GM21447 (cell line): ENCODE measurements around the gene VWA8.

Source experiments
- ATAC-seq: cut with Tn5 transposase; IDR thresholded peaks from one replicate; pipeline ENCODE4 v1.9.1; 2021; ENCODE audit not compliant: unreplicated experiment

VWA8 gene

DNA sequence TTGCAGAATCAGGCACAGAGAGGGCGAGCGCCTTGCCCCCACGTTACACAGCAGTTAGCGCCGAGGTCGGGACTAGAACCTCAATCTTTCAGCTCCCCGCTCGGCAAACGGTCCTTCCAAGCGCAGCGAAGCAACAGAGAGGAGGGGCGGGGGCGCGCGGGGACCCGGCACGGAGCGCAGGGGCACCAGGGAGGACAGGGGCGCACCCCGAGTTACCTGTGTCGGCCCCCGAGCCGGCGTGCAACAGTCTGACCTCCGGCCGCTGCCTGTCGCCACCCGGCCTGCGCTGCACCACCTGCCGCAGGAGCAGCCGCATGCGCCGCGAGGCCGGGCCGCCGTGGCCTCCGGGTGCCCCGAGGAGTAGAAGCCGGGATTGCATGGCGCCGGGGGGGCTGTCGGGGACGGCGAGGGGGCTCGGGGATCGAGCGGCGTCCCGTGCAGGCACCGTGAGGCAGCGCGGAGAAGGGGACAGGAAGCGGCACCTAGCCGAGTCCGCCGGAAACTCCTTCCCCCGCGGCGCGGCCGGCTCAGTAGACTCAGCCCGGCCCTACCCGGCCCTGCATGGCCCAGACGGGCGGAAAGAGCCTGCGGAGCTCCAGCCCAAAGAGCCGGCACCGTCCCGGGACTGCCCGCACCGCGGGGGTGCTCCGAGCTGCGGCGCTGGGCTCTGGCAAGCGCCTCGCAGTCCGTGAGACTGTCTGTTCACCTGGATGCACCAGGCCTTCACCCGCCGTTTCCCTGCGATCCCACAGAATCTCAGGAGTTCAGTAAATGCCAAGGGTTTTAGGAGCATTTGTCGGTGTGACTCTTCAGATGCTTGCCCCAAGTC, at the start of gene VWA8:
Gene VWA8, minus strand, starts transcription at position 473 of the 829 bp plus-strand sequence. Its CDS starts 94 bp downstream, at position 379.
- peak; percentile 83 for ATAC-seq

GRCh38 chr13:42009057-42009456, 48.1 kb upstream of the VWA8 start:
- no peak for ATAC-seq

DNA sequence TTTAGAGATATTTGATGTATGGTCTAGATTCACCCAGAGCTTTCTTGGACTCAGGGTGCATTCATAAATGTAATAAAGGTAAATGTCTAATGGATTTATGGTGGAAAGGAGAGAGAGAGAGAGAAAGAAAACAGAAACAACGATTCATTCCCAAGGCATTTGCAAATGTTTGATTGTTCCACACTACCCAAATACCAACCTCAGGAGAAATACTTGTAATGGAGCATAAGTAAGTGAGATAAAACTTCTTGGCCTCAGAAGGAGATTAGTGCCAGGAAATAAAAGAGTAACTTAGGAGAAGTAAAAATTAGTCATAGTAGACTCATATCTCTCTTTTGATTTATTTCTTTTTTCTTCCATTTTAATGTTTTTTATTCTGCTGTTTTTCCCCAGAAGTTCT, 46.9 kb upstream of the VWA8 start:
- no peak for ATAC-seq

- no peak for ATAC-seq
Measured at GRCh38 chr13:42002066-42002465, 41.2 kb upstream of the VWA8 start.

- ATAC-seq, result no peak
Measured at GRCh38 chr13:42001580-42001979, 40.7 kb upstream of the VWA8 start.

DNA sequence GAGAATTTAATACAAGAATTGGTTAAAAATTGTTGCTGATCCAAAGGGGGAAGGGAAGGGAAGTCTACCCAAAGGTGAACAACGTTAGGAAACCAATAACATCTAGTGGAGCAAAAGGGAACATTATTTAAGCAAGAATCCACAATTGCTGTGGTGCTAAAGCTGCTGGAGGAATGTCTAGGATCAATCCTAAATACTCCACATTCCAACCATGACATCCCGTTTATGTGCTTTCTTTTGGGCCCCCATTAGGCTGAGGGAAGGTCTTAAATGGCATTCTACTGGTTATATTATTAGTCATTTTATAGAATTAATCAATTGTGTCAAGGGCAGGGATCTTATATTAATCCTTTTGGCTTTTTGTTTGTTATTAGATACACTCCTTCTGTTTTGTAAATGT, 39.9 kb upstream of the VWA8 start:
- no peak for ATAC-seq

DNA sequence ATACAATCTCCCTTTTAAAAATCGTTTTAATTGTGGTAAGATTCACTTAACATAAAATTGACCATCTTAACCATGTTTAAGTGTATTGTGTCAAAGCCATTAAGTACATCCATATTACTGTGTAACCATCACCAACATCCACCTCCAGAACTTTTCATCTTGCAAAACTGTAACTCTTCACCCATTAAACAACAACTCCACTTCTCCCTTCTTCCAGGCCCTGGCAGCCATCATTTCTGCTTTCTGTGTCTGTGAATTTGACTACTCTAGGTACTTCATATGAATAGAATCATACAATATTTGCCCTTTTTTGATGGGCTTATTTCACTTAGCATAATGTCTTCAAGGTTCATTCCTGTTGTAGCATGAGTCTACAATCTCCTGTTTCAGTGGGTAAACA, 36.5 kb upstream of the VWA8 start:
- no peak for ATAC-seq

DNA sequence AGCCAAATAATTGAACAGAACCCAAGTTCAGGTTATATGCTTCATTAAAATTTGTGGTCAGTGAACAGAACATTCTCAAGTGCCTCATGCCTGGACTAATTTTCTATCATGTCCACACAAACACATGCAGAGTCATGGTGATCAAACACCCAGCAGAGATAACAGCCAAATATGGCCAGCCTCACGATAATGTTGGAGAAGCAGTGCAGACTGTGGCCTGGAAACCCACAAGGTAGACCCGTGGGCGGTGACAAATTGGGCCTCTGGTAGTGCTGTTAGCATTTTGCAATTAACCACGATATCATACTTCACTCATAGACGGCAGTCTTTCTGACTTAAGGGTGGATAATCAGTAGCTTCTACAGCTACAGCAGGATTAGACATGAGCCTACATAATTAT, 35.0 kb upstream of the VWA8 start:
- ATAC-seq, result no peak

DNA sequence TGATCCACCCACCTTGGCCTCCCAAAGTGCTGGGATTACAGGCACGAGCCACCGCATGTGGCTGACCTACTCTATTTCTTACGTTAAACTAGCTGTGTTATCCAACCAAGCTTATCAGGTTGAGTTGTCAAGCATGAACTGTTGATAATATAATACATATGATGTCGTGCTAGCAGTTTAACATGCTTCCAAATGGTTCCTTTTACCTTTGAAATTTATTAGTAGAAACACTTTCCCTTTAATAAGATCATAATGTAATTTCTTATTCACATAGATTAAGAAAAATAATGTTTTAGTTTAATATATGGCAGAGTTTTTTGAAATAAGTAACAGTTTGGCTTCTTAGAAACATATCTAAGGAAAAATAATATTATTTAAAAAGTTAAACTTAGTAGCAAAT, 34.4 kb upstream of the VWA8 start:
- ATAC-seq, result no peak

GRCh38 chr13:41994696-41995095, 33.8 kb upstream of the VWA8 start:
- ATAC-seq, result no peak

GRCh38 chr13:41991936-41992335, 31.0 kb upstream of the VWA8 start:
- ATAC-seq, result no peak

DNA sequence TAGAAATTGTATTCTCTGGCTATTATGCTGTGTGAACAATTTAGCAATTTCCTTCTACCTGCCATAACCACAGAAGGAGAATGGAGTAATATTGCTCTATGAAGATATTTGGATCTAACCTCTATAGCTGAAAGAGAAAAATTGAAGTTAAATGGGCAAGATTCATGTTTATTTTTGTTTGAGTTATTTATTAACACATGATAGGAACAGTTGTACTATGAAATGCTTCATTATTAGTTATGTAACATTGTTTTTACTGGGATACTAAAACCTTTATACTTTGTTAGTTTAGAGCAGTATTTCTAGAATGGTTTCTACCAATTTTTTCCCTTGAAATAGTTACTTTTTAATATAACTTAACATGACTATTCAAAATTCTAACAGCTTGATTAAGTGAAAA, 27.3 kb upstream of the VWA8 start:
- no peak for ATAC-seq

DNA sequence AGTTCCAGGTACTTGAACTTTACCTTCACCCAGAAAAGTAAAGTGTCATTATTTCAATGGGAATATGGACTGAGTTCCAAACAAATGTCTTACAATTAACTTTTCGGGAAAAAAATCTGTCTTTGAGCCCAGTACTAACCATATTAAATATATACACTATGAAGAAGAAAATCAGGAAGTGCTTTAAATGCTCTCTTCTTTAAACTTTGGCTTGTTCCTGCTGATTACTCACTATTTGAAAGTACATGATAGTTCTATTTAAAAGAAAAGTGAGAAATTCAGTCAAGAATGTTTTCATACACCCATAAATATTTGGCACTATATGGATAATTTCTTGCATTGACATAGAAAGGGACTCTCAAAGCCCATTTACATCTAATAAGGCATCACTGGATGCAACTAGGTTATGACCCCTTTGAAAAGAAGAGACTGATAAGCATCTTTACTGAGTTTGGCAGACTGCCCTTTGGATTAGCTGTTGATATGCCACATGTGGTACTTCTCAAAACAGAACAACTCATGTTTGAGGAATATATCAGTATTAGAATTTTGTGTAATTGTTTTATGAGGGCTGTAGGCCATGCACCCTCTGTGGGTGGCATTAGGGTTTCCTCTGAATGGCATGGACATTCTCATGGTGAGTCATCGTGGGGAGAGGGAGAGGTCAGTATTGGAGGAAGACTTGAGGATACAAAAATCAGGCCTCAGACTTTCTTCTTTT, 25.0 kb upstream of the VWA8 start:
- no peak for ATAC-seq

- no peak for ATAC-seq
Measured at GRCh38 chr13:41981951-41982715, 21.2 kb upstream of the VWA8 start.

DNA sequence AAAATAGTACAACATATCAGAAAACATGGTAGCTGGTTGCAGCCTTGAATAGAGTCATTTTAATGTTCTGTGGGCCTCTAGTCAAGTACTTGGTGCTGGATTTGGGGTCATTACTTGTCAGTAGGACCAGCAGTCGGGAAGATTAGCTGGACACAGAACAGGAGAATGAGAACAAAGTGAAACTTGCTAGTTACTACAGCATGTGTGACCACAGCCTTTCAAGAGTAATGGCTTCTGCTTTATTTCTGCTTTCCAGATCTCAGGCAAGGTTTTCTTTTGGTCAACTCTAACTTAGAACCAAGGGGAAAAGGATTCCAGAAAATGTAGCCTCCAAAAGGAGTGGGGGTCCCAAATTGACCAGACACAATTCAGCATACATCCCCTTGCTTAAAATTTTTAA, 17.1 kb upstream of the VWA8 start:
- ATAC-seq, result no peak

DNA sequence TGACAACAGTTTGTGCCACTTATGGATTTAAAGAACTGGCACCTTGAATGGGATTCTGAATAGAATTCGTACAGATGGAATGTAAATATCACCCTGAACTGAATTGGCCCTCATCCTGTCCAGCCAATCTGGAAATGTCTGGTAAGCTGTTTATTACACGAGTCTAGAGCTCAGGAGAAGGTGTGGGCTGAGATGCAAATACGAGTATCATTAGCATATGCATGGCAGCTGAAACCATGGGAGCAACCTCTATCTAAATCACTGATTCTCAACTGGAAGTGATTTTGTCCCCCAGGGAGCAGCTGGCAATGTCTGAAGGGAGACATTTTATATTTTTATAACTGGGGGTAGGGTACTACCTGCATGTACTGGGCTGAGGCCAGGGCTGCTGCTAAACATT, 15.6 kb upstream of the VWA8 start:
- ATAC-seq, result no peak

GRCh38 chr13:41974262-41974900, 13.5 kb upstream of the VWA8 start:
- no peak for ATAC-seq

DNA sequence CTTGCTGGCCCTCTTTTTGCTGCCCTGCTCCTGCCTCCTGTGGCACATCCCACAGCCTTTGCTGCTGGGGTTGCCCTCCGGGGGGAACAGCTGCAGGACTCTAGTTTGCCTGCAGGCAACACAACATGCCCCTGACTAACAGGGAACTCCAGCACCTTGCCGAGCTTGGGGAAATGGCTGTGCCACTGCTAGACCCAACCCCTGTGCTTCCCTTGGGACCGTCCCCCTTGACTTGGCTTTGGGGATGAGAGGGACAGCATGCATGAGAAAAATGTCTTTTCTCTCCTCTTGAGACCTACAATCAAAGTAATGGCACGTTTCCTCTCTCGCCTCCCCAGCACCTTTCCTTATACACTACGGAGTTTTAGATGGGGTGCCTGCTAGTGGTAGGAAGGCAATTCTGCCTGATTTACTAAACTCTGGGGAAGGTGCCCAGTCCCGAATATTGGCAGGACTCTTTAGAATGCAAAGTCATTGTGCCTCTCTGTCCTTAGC, 12.4 kb upstream of the VWA8 start:
- ATAC-seq, result no peak

DNA sequence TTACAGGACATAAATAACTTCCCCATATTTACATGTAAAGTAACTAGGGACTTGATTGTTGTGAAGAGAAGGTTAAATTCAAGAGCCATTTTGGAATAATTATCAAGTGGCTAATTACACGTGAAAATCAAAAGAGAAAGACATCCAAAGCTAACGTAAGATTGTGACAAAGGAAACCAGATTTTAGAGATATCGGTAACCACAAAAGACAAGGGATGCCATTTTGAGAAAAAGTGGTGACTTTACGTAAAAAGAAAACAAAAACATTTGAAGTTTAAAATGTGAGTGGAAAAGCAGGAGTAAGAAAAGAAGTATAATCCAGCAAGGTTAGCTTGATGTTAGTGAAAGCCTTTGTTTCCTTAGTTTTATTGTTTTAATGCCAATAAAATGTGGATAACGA, 10.9 kb upstream of the VWA8 start:
- ATAC-seq, result no peak

GRCh38 chr13:41970918-41971317, 10.0 kb upstream of the VWA8 start:
- no peak for ATAC-seq

DNA sequence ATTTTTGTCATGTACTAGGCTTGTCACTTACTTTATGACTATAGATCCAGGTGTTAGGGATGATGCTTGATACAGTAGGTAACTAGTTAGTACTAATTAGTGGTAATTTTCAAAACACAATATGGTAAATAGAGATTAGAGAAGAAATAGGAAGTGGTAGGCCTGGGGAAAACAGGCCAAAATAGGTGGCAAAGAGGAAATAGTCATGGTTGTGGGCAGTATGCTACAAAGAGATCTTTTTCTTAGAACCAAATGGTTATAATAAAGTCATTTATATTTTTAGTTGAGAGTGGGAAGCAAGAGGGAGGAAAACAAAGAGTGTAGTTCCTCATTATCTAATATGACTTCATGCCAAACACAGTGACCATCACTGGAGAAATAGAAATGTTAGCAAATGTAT, 9.1 kb upstream of the VWA8 start:
- ATAC-seq, result no peak
